Ishikawa (cell line): ENCODE results near the gene NYNRIN.

Experiments
- CEBPB ChIP-seq: IDR thresholded peaks from 2 replicates; pipeline ENCODE4 v1.6.1; 2012
- CREB1 ChIP-seq: IDR thresholded peaks from 2 replicates; pipeline ENCODE4 v1.6.1; 2012; ENCODE audit warnings: low read depth
- EGR1 ChIP-seq: IDR thresholded peaks from 2 replicates; pipeline ENCODE4 v1.6.1; 2012
- EP300 ChIP-seq: IDR thresholded peaks from 2 replicates; pipeline ENCODE4 v1.6.1; 2012; ENCODE audit warnings: borderline replicate concordance
- FOXM1 ChIP-seq: IDR thresholded peaks from 2 replicates; pipeline ENCODE4 v1.6.1; 2012; ENCODE audit warnings: low read depth, borderline replicate concordance
- NFIC ChIP-seq: IDR thresholded peaks from 2 replicates; pipeline ENCODE4 v1.6.1; 2012
- RAD21 ChIP-seq: IDR thresholded peaks from 2 replicates; pipeline ENCODE4 v1.6.1; 2012; ENCODE audit warnings: low read depth
- TAF1 ChIP-seq: IDR thresholded peaks from 2 replicates; pipeline ENCODE4 v1.6.1; 2012; ENCODE audit warnings: low read depth, mild to moderate bottlenecking
- TCF12 ChIP-seq: IDR thresholded peaks from 2 replicates; pipeline ENCODE4 v1.6.1; 2012; ENCODE audit warnings: low read depth
- TEAD4 ChIP-seq: IDR thresholded peaks from 2 replicates; pipeline ENCODE4 v1.6.1; 2012
- USF1 ChIP-seq: IDR thresholded peaks from 2 replicates; pipeline ENCODE4 v1.6.1; 2012
- YY1 ChIP-seq: IDR thresholded peaks from 2 replicates; pipeline ENCODE4 v1.6.1; 2012; ENCODE audit warnings: low read depth
- ZBTB7A ChIP-seq: IDR thresholded peaks from 2 replicates; pipeline ENCODE4 v1.6.1; 2012; ENCODE audit warnings: low read depth
- TF ChIP-seq, protein P1 (sequence below): IDR thresholded peaks from 2 replicates; pipeline ENCODE4 v1.6.1; 2012; ENCODE audit warnings: low read depth, mild to moderate bottlenecking
- TF ChIP-seq, protein P2 (sequence below): IDR thresholded peaks from 2 replicates; pipeline ENCODE4 v1.6.1; 2012

Gene NYNRIN

DNA sequence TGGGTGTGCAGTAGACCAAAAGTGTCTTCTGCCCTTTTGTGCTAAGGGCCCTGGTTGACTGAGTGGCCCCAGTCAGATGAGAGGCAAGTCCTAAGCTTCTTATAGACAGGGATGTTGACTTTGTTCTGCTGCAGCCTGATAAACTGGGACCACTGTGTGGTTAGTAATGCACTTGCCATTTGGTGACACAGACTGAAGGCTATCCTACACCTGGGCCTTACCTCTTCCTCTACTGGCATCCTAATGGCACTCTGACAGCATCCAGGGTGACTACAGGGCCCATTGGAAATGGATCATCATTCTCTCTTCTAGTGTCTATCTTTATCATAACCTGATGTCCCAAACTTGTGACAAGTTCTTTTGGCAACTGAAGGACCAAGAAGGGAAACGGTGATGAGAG, 40.5 kb downstream of the NYNRIN start:
- no peak for TF ChIP-seq RAD21
- TF ChIP-seq FOXM1, result no peak
- no peak for TF ChIP-seq EP300
- TF ChIP-seq TAF1, result no peak
- no peak for TF ChIP-seq CEBPB
- no peak for TF ChIP-seq CREB1
- TF ChIP-seq YY1, result no peak
- no peak for TF ChIP-seq NFIC

- TF ChIP-seq NFIC (no peak), RAD21 (no peak), EGR1 (no peak), USF1 (no peak), TCF12 (no peak), YY1 (no peak), FOXM1 (no peak), CEBPB (no peak), ZBTB7A (no peak), TAF1 (no peak), TEAD4 (no peak), CREB1 (no peak), EP300 (no peak)
- TF ChIP-seq, protein P1, sequence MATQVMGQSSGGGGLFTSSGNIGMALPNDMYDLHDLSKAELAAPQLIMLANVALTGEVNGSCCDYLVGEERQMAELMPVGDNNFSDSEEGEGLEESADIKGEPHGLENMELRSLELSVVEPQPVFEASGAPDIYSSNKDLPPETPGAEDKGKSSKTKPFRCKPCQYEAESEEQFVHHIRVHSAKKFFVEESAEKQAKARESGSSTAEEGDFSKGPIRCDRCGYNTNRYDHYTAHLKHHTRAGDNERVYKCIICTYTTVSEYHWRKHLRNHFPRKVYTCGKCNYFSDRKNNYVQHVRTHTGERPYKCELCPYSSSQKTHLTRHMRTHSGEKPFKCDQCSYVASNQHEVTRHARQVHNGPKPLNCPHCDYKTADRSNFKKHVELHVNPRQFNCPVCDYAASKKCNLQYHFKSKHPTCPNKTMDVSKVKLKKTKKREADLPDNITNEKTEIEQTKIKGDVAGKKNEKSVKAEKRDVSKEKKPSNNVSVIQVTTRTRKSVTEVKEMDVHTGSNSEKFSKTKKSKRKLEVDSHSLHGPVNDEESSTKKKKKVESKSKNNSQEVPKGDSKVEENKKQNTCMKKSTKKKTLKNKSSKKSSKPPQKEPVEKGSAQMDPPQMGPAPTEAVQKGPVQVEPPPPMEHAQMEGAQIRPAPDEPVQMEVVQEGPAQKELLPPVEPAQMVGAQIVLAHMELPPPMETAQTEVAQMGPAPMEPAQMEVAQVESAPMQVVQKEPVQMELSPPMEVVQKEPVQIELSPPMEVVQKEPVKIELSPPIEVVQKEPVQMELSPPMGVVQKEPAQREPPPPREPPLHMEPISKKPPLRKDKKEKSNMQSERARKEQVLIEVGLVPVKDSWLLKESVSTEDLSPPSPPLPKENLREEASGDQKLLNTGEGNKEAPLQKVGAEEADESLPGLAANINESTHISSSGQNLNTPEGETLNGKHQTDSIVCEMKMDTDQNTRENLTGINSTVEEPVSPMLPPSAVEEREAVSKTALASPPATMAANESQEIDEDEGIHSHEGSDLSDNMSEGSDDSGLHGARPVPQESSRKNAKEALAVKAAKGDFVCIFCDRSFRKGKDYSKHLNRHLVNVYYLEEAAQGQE, result no peak
- TF ChIP-seq, protein P2, sequence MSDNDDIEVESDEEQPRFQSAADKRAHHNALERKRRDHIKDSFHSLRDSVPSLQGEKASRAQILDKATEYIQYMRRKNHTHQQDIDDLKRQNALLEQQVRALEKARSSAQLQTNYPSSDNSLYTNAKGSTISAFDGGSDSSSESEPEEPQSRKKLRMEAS, result no peak
Observed at GRCh38 chr14:24439830-24440605, 41.2 kb downstream of the NYNRIN start.

- TF ChIP-seq TCF12 (no peak), TEAD4 (no peak), TAF1 (no peak), CEBPB (no peak), EP300 (no peak), USF1 (no peak), FOXM1 (no peak), CREB1 (no peak), NFIC (no peak)
- TF ChIP-seq, protein P1, result no peak
Observed at GRCh38 chr14:24440606-24441399, 42.0 kb downstream of the NYNRIN start.

- TF ChIP-seq CREB1 (no peak), ZBTB7A (no peak), NFIC (no peak), RAD21 (no peak)
Observed at GRCh38 chr14:24441485-24441884, 42.7 kb downstream of the NYNRIN start.

- TF ChIP-seq EGR1 (no peak), CREB1 (no peak), CEBPB (no peak), NFIC (no peak)
- TF ChIP-seq, protein P2, result no peak
Observed at GRCh38 chr14:24441904-24442239, 43.1 kb downstream of the NYNRIN start.
